Umbilical cord (tissue), 2 donors: ENCODE measurements around the gene MRPS16. TPM values are rescaled to one million over a fixed set of nuclear protein-coding genes. Genes with fewer than 3 reads are reported as not detected.

Experiments used
- DNase-seq: peaks from one replicate; pipeline ENCODE4 v3.0.0-alpha.2; 2015; ENCODE audit warnings: low spot score
- total RNA-seq: library from RNA; depleted of rRNA; stranded (reverse); fragments of >200 nt; gene quantifications from one replicate; pipeline ENCODE4 v1.2.3, GENCODE V29; 2014; ENCODE audit warnings: low replicate concordance; ENCODE audit not compliant: insufficient read depth

Gene MRPS16
- total RNA-seq, 1 donor from 2014 or later = 24.3 TPM

DNA sequence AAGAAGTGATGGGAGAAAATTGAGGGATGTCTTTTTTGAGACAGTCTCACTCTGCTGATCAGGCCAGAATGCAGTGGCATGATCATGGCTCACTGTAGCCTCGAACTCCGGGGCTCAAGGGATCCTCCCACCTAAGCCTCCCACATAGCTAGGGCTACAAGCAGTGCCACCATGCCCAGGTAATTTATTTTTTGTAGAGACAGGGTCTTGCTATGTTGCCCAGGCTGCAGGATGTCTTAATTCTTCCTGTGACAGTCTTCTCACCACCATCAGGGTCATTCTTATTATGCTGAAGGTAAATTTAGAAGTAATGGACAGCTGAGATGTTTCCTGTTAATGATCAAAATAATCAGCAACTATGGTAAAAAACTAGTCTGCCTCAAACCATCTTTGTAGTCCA, 12.5 kb downstream of the MRPS16 start:
- DNase-seq = no peak

GRCh38 chr10:73238990-73239566, 13.4 kb downstream of the MRPS16 start:
- no peak for DNase-seq

DNA sequence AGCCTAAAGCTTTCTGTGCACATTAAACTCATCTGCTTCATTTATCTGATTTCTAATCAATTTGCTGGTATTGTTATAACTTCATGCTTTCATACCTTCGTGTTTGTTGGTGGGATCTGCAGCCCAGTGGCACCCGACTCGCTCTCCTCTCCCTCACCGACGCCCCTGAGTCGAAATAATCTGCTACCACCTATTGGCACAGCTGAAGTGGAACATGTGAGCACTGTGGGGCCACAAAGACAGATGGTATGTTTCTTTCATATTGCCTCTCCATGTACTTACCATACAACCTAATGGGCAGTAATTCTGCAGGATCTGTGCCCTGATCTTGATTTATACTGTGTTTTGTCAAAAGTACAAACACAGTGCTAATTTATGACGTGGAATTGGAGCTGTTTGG, 17.7 kb downstream of the MRPS16 start:
- no peak for DNase-seq

- no peak for DNase-seq
Measured at GRCh38 chr10:73233883-73234282, 18.6 kb downstream of the MRPS16 start.

DNA sequence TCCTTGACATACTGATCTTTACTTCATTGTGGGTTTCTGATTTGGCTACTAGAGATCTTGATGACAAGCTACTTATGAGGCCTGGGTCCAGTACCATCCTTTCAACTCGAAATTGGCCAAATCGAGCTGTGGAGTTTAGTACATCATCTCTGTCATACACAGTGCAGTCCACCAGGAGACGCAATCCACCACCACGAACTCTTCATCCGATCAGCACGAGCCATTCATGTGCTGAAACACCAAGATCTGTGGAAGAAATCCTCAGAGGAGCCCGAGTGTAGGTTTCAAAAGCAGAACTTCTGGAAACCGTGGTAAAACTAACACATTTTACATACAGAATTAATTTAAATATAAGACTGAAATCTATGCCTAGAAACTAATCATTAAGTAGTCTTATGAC, 19.6 kb downstream of the MRPS16 start:
- no peak for DNase-seq

DNA sequence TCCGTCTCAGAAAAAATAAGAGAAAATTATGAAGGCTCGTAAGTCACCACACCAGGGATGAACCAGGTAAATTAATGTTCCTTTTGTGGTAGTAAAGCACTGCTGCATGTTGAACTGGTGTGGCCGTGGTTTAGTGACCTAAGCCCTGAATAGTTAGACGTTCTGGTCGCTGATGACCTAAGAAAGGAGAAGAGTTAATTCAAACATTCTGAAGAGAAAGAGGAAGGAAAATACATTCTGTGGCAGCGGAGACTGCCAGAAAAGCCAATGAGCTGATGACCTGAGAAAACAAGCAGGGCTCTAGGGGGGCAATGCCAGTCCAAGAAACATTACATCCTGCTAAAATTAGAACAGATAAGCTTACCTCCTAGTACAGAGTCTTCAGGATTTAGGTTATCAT, 22.9 kb downstream of the MRPS16 start:
- no peak for DNase-seq

DNA sequence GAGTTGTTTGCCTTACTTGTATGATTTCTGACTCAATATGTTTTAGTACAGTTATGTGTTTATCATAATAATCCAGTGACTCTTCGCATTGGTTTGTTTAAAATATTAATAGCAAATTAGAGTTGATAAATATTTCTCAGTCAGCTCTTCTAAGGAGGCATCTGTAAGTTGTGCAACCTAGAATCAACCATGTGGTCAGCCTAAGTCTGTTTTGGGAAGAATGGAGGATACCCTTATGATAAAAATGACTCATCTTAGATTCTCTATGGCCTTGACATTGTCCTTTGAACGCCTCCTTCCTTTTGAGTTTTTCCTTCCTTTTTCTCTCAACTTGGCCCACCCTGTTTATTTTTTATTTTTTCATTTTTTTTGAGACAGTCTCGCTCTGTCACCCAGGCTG, 24.2 kb downstream of the MRPS16 start:
- no peak for DNase-seq

DNA sequence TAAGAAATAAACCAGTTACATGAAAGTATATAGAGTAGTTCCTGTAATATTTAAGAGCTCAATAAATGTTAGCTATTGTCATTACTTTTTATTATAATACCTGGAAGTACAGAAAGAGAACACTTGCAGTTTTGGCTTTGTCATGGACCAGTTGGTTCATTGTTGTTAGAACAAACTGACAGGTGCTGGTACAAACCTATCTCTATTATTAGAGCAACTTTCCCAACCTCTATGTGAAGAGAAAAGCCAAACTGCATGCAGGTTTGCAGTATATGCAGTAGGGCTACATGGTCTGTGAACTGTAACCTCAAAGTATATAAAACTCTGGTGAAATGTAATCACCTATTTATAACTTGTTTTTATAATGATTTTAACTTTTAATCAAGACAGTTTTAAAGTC, 25.8 kb downstream of the MRPS16 start:
- DNase-seq = no peak

DNA sequence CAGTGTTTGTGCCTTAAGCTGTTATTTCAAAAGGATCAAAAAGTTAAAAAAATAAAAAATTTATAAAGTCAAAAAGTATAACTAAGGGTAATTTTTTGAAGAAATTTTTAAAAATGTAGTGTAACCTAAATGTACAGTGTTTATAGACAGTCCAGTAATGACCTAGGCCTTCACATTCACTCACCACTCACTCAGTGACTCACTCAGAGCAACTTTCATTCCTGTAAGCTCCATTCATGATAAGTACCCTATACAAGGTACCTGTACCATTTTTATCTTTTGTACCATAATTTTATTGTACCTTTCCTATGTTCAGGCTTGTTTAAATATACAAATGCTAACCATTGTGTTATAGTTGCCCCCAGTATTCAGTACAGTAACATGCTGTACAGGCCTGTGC, 26.9 kb downstream of the MRPS16 start:
- DNase-seq = no peak

DNA sequence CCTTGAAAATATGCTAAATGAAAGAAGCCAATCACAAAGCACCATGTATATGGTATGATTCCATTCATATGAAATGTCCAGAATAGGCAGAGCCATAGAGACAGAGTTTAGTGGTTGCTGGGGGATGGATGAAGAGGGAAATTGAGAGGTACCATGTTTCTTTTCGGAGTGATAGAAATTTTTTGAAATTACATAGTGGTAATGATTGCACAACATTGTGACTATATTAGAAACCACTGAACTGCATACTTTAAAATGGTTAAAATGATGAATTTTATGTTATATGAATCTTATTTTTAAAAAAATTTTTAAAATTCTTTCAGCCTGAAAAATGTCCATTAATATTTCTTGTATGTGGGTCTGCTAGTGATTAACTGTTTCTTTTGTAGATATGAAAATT, 31.5 kb downstream of the MRPS16 start:
- no peak for DNase-seq

- DNase-seq = no peak
Measured at GRCh38 chr10:73219384-73219783, 33.1 kb downstream of the MRPS16 start.

- no peak for DNase-seq
Measured at GRCh38 chr10:73218431-73219191, 33.8 kb downstream of the MRPS16 start.

GRCh38 chr10:73217628-73218027, 34.8 kb downstream of the MRPS16 start:
- DNase-seq = no peak

GRCh38 chr10:73215749-73216148, 36.7 kb downstream of the MRPS16 start:
- DNase-seq = no peak

GRCh38 chr10:73211106-73211811, 41.2 kb downstream of the MRPS16 start:
- no peak for DNase-seq

DNA sequence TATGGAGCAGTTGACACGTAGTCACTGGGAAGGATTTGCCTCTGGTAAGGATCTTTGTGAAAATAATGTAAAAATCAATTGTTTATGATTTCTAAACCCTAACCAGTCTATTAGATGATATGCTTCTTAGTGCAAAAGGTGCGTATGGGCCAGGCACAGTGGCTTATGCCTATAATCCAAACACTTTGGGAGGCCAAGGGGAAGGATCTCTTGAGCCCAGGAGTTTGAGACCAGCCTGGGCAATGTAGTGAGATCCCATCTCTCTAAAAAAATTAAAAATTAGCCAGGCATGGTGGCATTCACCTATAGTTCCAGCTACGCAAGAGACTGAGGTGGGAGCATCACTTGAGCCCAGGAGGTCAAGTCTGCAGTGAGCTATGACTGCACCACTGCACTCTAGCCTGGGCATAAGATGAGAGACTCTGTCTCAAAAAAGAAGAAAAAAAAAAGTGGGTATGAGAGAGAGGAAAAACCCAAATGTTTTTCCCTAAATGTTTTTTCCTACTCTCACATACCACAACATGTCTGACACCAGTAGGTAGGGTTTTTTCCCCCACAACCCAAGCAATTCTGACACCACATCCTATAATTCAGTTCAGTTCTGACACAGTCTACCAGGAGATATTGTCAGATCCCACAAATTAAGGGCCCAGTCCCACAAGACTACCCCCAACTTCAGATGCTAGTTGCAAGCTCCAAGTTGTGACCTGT, 41.9 kb downstream of the MRPS16 start:
- DNase-seq = no peak

DNA sequence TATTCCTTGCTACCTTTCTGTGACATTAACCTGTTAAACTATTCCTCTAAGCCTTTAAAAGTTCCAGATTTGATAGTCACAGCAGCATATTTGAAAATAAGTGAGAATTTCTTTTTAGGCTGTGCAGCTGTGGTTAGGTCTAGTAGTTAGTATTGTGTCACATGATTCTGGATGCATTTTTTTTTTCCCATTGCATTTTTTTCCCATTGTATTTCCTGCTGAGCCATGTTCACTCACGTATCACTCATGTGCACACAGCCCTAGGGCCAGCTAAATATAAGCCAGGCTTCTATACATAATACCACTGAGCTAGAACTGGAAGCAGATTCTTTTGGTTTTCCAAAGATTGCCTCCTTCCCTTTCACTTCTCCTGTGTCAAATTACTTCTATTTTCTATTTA, 42.7 kb downstream of the MRPS16 start:
- DNase-seq = no peak

GRCh38 chr10:73207883-73208282, 44.6 kb downstream of the MRPS16 start:
- no peak for DNase-seq

GRCh38 chr10:73206385-73206784, 46.1 kb downstream of the MRPS16 start:
- no peak for DNase-seq

DNA sequence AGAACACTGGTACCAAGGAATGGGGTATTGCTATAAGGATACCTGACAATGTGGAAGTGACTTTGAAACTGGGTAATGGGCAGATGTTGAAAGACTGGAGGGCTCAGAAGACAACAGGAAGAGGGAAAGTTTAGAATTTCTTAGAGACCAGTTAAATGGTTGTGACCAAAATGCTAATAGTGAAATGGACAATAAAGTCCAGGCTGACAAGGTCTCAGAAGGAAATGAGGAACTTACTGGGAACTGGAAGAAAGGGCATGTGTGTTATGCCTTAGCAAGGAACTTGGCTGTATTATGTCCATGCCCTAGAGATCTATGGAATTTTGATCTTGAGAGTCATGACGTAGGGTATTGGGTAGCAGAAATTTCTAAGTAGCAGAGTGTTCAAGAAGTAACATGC, 46.6 kb downstream of the MRPS16 start:
- no peak for DNase-seq

GRCh38 chr10:73205081-73205480, 47.4 kb downstream of the MRPS16 start:
- DNase-seq = no peak
